Natural killer cell treated with Interleukin-12 subunit alpha and Interleukin-12 subunit beta and Interleukin-15 and Interleukin-18, amount 100 ng/mL, for 72 hours (primary cell): ENCODE results near the gene ANK3. TPM values are rescaled to one million over a fixed set of nuclear protein-coding genes. Genes with fewer than 3 reads are reported as not detected.

Source experiments
- ATAC-seq, 2 donors: fragments of 150-1000 bp; cut with Tn5 transposase in 1 of 2; sonication (Bioruptor Pico), chemical (Tn5 transposase) in 1 of 2; 2 replicates each; pipeline ENCODE4 v1.10.0; 2021
- DNase-seq: peaks from one replicate; pipeline ENCODE4 v3.0.0; 2022; ENCODE audit warnings: low spot score
- H3K27ac Mint-ChIP-seq, 2 donors: 1 replicate in 1 of 2; 2 replicates in 1 of 2; pipeline ENCODE4 v1.8.0; 2022; ENCODE audit warnings: mixed read lengths in 2 of 2, mild to moderate bottlenecking in 1 of 2, moderate library complexity in 1 of 2
- H3K27me3 Mint-ChIP-seq, 2 donors: 1 replicate in 1 of 2; 2 replicates in 1 of 2; pipeline ENCODE4 v1.8.0; 2022; ENCODE audit warnings: mixed read lengths in 2 of 2
- H3K36me3 Mint-ChIP-seq: one replicate; pipeline ENCODE4 v1.8.0; 2022; ENCODE audit warnings: mixed read lengths
- H3K4me1 Mint-ChIP-seq, 2 donors: 1 replicate in 1 of 2; 2 replicates in 1 of 2; pipeline ENCODE4 v1.8.0; 2022; ENCODE audit warnings: low read depth in 2 of 2, mixed read lengths in 2 of 2, mild to moderate bottlenecking in 1 of 2
- H3K4me3 Mint-ChIP-seq: one replicate; pipeline ENCODE4 v1.8.0; 2022; ENCODE audit warnings: mixed read lengths
- H3K9me3 Mint-ChIP-seq: 2 replicates; pipeline ENCODE4 v1.8.0; 2022; ENCODE audit warnings: mixed read lengths
- total RNA-seq, 2 donors: library from RNA; stranded (reverse); gene quantifications; one replicate each; pipeline ENCODE4 v1.2.3, GENCODE V29; 2022

The ANK3 gene
- total RNA-seq, 2 donors from 2014 or later, result 22.0 to 92.7 TPM

- DNase-seq, result no peak
- Mint-ChIP-seq H3K27me3 (no peaks in the 10 kb centered on the region), H3K9me3 (no peaks in the 10 kb centered on the region), H3K27ac (no peak overlapping the region), H3K4me3 (no peak overlapping the region), H3K4me1 (no peaks in the 10 kb centered on the region), H3K36me3 (no peaks in the 10 kb centered on the region)
- no peak for ATAC-seq
Observed at GRCh38 chr10:60147025-60147424, 242.7 kb downstream of the ANK3 start.

- Mint-ChIP-seq H3K4me1 (no peaks in the 10 kb centered on the region), H3K9me3 (no peaks in the 10 kb centered on the region), H3K27ac (no peak overlapping the region), H3K4me3 (no peak overlapping the region), H3K27me3 (no peaks in the 10 kb centered on the region), H3K36me3 (no peaks in the 10 kb centered on the region)
- DNase-seq (no peak), ATAC-seq (no peak)
Observed at GRCh38 chr10:60144099-60144498, 245.6 kb downstream of the ANK3 start.

GRCh38 chr10:60142736-60143135 is 246.9 kb downstream of the ANK3 start:
- DNase-seq (no peak), ATAC-seq (no peak)
- H3K4me3 Mint-ChIP-seq, result no peak overlapping the region
- H3K9me3 Mint-ChIP-seq, result no peaks in the 10 kb centered on the region
- H3K27ac Mint-ChIP-seq, result no peak overlapping the region
- no peaks in the 10 kb centered on the region for H3K36me3 Mint-ChIP-seq
- no peaks in the 10 kb centered on the region for H3K27me3 Mint-ChIP-seq
- no peaks in the 10 kb centered on the region for H3K4me1 Mint-ChIP-seq

- no peaks in the 10 kb centered on the region for H3K27me3 Mint-ChIP-seq
- ATAC-seq (no peak), DNase-seq (no peak)
- H3K27ac Mint-ChIP-seq, result no peak overlapping the region
- no peaks in the 10 kb centered on the region for H3K36me3 Mint-ChIP-seq
- H3K9me3 Mint-ChIP-seq, result no peaks in the 10 kb centered on the region
- H3K4me3 Mint-ChIP-seq, result no peak overlapping the region
- H3K4me1 Mint-ChIP-seq, result no peaks in the 10 kb centered on the region
Observed at GRCh38 chr10:60141896-60142559, 247.6 kb downstream of the ANK3 start.

- H3K27me3 Mint-ChIP-seq, result no peaks in the 10 kb centered on the region
- no peaks in the 10 kb centered on the region for H3K36me3 Mint-ChIP-seq
- no peaks in the 10 kb centered on the region for H3K4me1 Mint-ChIP-seq
- no peaks in the 10 kb centered on the region for H3K9me3 Mint-ChIP-seq
- H3K4me3 Mint-ChIP-seq, result no peak overlapping the region
- H3K27ac Mint-ChIP-seq, result no peak overlapping the region
- no peak for DNase-seq
- no peak for ATAC-seq
Observed at GRCh38 chr10:60140651-60141632, 248.7 kb downstream of the ANK3 start.

- no peak overlapping the region for H3K27ac Mint-ChIP-seq
- ATAC-seq (no peak), DNase-seq (no peak)
- H3K27me3 Mint-ChIP-seq, result no peaks in the 10 kb centered on the region
- H3K4me1 Mint-ChIP-seq, result no peaks in the 10 kb centered on the region
- H3K4me3 Mint-ChIP-seq, result no peak overlapping the region
- no peaks in the 10 kb centered on the region for H3K36me3 Mint-ChIP-seq
- no peaks in the 10 kb centered on the region for H3K9me3 Mint-ChIP-seq
Observed at GRCh38 chr10:60139798-60140566, 249.7 kb downstream of the ANK3 start.

- Mint-ChIP-seq H3K27me3 (no peaks in the 10 kb centered on the region), H3K4me3 (no peak overlapping the region), H3K27ac (no peak overlapping the region), H3K9me3 (no peaks in the 10 kb centered on the region), H3K4me1 (no peaks in the 10 kb centered on the region), H3K36me3 (no peaks in the 10 kb centered on the region)
- no peak for ATAC-seq
- DNase-seq, result no peak
Observed at GRCh38 chr10:60139290-60139689, 250.4 kb downstream of the ANK3 start.

- DNase-seq (no peak), ATAC-seq (no peak)
- no peaks in the 10 kb centered on the region for H3K27me3 Mint-ChIP-seq
- no peaks in the 10 kb centered on the region for H3K9me3 Mint-ChIP-seq
- no peaks in the 10 kb centered on the region for H3K4me1 Mint-ChIP-seq
- H3K4me3 Mint-ChIP-seq, result no peak overlapping the region
- H3K36me3 Mint-ChIP-seq, result no peaks in the 10 kb centered on the region
- H3K27ac Mint-ChIP-seq, result no peak overlapping the region
Observed at GRCh38 chr10:60138842-60139241, 250.8 kb downstream of the ANK3 start.

GRCh38 chr10:60138026-60138425 is 251.6 kb downstream of the ANK3 start:
- no peak for ATAC-seq
- H3K27ac Mint-ChIP-seq, result no peak overlapping the region
- H3K27me3 Mint-ChIP-seq, result no peaks in the 10 kb centered on the region
- no peaks in the 10 kb centered on the region for H3K4me1 Mint-ChIP-seq
- H3K9me3 Mint-ChIP-seq, result no peaks in the 10 kb centered on the region
- no peak overlapping the region for H3K4me3 Mint-ChIP-seq
- no peaks in the 10 kb centered on the region for H3K36me3 Mint-ChIP-seq
- DNase-seq, result no peak

- ATAC-seq (no peak), DNase-seq (no peak)
- H3K27ac Mint-ChIP-seq, result no peak overlapping the region
- H3K27me3 Mint-ChIP-seq, result no peaks in the 10 kb centered on the region
- no peak overlapping the region for H3K4me3 Mint-ChIP-seq
- H3K4me1 Mint-ChIP-seq, result no peaks in the 10 kb centered on the region
- no peaks in the 10 kb centered on the region for H3K36me3 Mint-ChIP-seq
- H3K9me3 Mint-ChIP-seq, result no peaks in the 10 kb centered on the region
Observed at GRCh38 chr10:60137292-60137992, 252.2 kb downstream of the ANK3 start.

- H3K27ac Mint-ChIP-seq, result no peak overlapping the region
- H3K4me3 Mint-ChIP-seq, result no peak overlapping the region
- H3K4me1 Mint-ChIP-seq, result no peaks in the 10 kb centered on the region
- no peaks in the 10 kb centered on the region for H3K36me3 Mint-ChIP-seq
- no peaks in the 10 kb centered on the region for H3K9me3 Mint-ChIP-seq
- ATAC-seq, result no peak
- DNase-seq, result no peak
- H3K27me3 Mint-ChIP-seq, result no peaks in the 10 kb centered on the region
Observed at GRCh38 chr10:60135020-60135419, 254.7 kb downstream of the ANK3 start.

GRCh38 chr10:60134548-60134947 is 255.1 kb downstream of the ANK3 start:
- no peaks in the 10 kb centered on the region for H3K36me3 Mint-ChIP-seq
- no peak overlapping the region for H3K27ac Mint-ChIP-seq
- no peak overlapping the region for H3K4me3 Mint-ChIP-seq
- DNase-seq (no peak), ATAC-seq (no peak)
- H3K9me3 Mint-ChIP-seq, result no peaks in the 10 kb centered on the region
- H3K4me1 Mint-ChIP-seq, result no peaks in the 10 kb centered on the region
- no peaks in the 10 kb centered on the region for H3K27me3 Mint-ChIP-seq

GRCh38 chr10:60130130-60130579 is 259.5 kb downstream of the ANK3 start:
- no peaks in the 10 kb centered on the region for H3K9me3 Mint-ChIP-seq
- H3K4me1 Mint-ChIP-seq, result no peaks in the 10 kb centered on the region
- no peaks in the 10 kb centered on the region for H3K27me3 Mint-ChIP-seq
- no peak for ATAC-seq
- DNase-seq, result no peak
- no peaks in the 10 kb centered on the region for H3K36me3 Mint-ChIP-seq
- no peak overlapping the region for H3K27ac Mint-ChIP-seq
- H3K4me3 Mint-ChIP-seq, result no peak overlapping the region
